K562 (cell line): Measurements from ENCODE around the gene SRPRA. TPM values are rescaled to one million over a fixed set of nuclear protein-coding genes. Genes with fewer than 3 reads are reported as not detected.

Experiments
- ATAC-seq: fragments of 200-7000 bp; cut with Tn5 transposase; 3 replicates; pipeline ENCODE4 v1.9.1; 2020; ENCODE audit warnings: moderate library complexity
- BruUV-seq: library from RNA; stranded (reverse); fragments of 400-500 nt; replicated peaks from 2 replicates; lab custom pipeline; 2021; lab: Mats Ljungman, UMichigan
- CTCF ChIA-PET: fragments of 300-600 bp; formaldehyde crosslinking; extraction: SDS; loops from one replicate; lab custom pipeline; 2021; ENCODE audit warnings: low intra/inter-chr PET ratio; lab: Yijun Ruan, JAX
- POLR2A ChIA-PET: fragments of 300-600, 350-650 bp; sonication (Branson Sonifier 250); formaldehyde crosslinking; extraction: SDS; loops from one replicate; lab custom pipeline; 2021; ENCODE audit warnings: antibody characterized with exemption, inconsistent platforms; lab: Yijun Ruan, JAX
- DNase-seq, 4 experiments: peaks; one replicate each; pipeline versions ENCODE4 v3.0.0 to v3.0.0-alpha.2; 2011 to 2018; ENCODE audit warnings: low spot score in 3 of 4, mixed read lengths in 3 of 4; ENCODE audit errors: extremely low read depth in 1 of 4
- FAIRE-seq: peaks from 2 replicates; lab custom pipeline; 2011; peaks lifted over from hg19 to GRCh38; lab: Jason Lieb, UNC
- H2AFZ ChIP-seq: 2 replicates; pipeline ENCODE4 v1.6.0; 2011; ENCODE audit warnings: low read depth, low read length, control low read depth, inconsistent platforms
- H3K27ac ChIP-seq: fragments of 200-600 bp; 3 replicates; pipeline ENCODE4 v1.8.0; 2011; ENCODE audit warnings: low read depth, mild to moderate bottlenecking, control low read depth, inconsistent platforms, low read length, moderate library complexity, mixed read lengths; ENCODE audit errors: extremely low read depth
- H3K27me3 ChIP-seq, 2 experiments: fragments of 300-600 bp in 1 of 2; 2 replicates in 1 of 2; 3 replicates in 1 of 2; pipeline versions ENCODE4 v1.6.0 to v1.8.0; 2011; ENCODE audit warnings: inconsistent platforms in 2 of 2, low read length in 2 of 2, mild to moderate bottlenecking in 1 of 2, mixed read lengths in 1 of 2, moderate library complexity in 1 of 2; ENCODE audit not compliant: control insufficient read depth in 2 of 2, insufficient read depth in 2 of 2
- H3K36me3 ChIP-seq: fragments of 300-600 bp; 3 replicates; pipeline ENCODE4 v1.8.0; 2011; ENCODE audit warnings: mild to moderate bottlenecking, low read length, inconsistent platforms; ENCODE audit not compliant: control insufficient read depth, insufficient read depth
- H3K4me1 ChIP-seq, 2 experiments: fragments of 200-600 bp in 1 of 2; replicated peaks in 1 of 2; 2 replicates in 1 of 2; 3 replicates in 1 of 2; pipeline versions ENCODE4 v1.5.1 to v1.8.0; 2011; ENCODE audit warnings: inconsistent platforms in 2 of 2, low read length in 2 of 2, mild to moderate bottlenecking in 1 of 2, mixed read lengths in 1 of 2, moderate library complexity in 1 of 2; ENCODE audit not compliant: control insufficient read depth in 2 of 2, insufficient read depth in 2 of 2
- H3K4me2 ChIP-seq: 2 replicates; pipeline ENCODE4 v1.6.1; 2011; ENCODE audit warnings: low read length, control low read depth, inconsistent platforms, mixed read lengths; ENCODE audit not compliant: insufficient read depth
- H3K4me3 ChIP-seq: fragments of 200-600 bp; sonication (generic), shearing (Covaris generic); 2 replicates; pipeline ENCODE4 v1.5.1; 2016; ENCODE audit warnings: control low read depth, inconsistent platforms
- H3K79me2 ChIP-seq: fragments of 200-600 bp; 3 replicates; pipeline ENCODE4 v1.8.0; 2011; ENCODE audit warnings: low read length, inconsistent platforms; ENCODE audit not compliant: control insufficient read depth, insufficient read depth
- H3K9ac ChIP-seq, 2 experiments: 2 replicates each; pipeline versions ENCODE4 v1.6.0 to v1.6.1; 2011; ENCODE audit warnings: low read depth in 2 of 2, low read length in 2 of 2, control low read depth in 1 of 2, inconsistent platforms in 1 of 2, mild to moderate bottlenecking in 1 of 2, mixed read lengths in 1 of 2; ENCODE audit not compliant: insufficient read depth in 1 of 2
- H3K9me1 ChIP-seq: one replicate; pipeline ENCODE4 v1.6.0; 2011; ENCODE audit warnings: inconsistent platforms, mild to moderate bottlenecking, low read length, moderate library complexity; ENCODE audit not compliant: control insufficient read depth, insufficient read depth
- H3K9me3 ChIP-seq: replicated peaks from 2 replicates; pipeline ENCODE4 v1.5.1; 2011; ENCODE audit warnings: low read depth, low read length, inconsistent platforms; ENCODE audit not compliant: control insufficient read depth, insufficient read depth
- H4K20me1 ChIP-seq: replicated peaks from 2 replicates; pipeline ENCODE4 v1.6.1; 2011; ENCODE audit warnings: low read length, inconsistent platforms, mixed read lengths; ENCODE audit not compliant: control insufficient read depth, insufficient read depth
- CBX5 ChIP-seq: IDR thresholded peaks from 2 replicates; pipeline ENCODE4 v1.6.1; 2014; ENCODE audit warnings: low read depth, borderline replicate concordance
- MCM2 ChIP-seq: fragments of 450-650 bp; IDR thresholded peaks from 2 replicates; pipeline ENCODE4 v1.6.1; 2017; ENCODE audit warnings: low read depth, mild to moderate bottlenecking
- ZFX ChIP-seq: sonication (generic); formaldehyde crosslinking; IDR thresholded peaks from 2 replicates; pipeline ENCODE4 v1.8.0; 2022; ENCODE audit warnings: mild to moderate bottlenecking, missing genetic modification reagents, moderate library complexity
- ZNF217 ChIP-seq: sonication (generic); formaldehyde crosslinking; IDR thresholded peaks from 2 replicates; pipeline ENCODE4 v1.8.0; 2022; ENCODE audit warnings: mild to moderate bottlenecking, missing genetic modification reagents
- ZNF589 ChIP-seq: fragments of 200-800 bp; sonication (Bioruptor generic); IDR thresholded peaks from 2 replicates; pipeline ENCODE4 v1.6.1; 2016; ENCODE audit warnings: low read depth, missing genetic modification characterization, missing compliant biosample characterization
- WGBS: fragments of 100-300 bp; shearing (Covaris generic); methylation state at CpG from one replicate; pipeline ENCODE4 v1.1.6; 2016; ENCODE audit warnings: low coverage, mixed read lengths; ENCODE audit not compliant: insufficient coverage; ENCODE audit errors: missing lambda C conversion rate; 5-methylcytosine and 5-hydroxymethylcytosine counted together
- in situ Hi-C: fragments of 300-500 bp; cut with MboI; formaldehyde crosslinking; loops from 4 replicates; pipeline ENCODE4 v1.15.0; 2018; ENCODE audit warnings: inconsistent platforms, mixed read lengths
- intact Hi-C: fragments of 100-400 bp; cut with micrococcal nuclease; formaldehyde crosslinking; loops from 2 replicates; pipeline ENCODE4 v1.14.2; 2022
- polyA plus RNA-seq, 8 experiments: library from polyadenylated mRNA; depleted of rRNA in 4 of 8; stranded (reverse) in 5 of 8; unstranded in 3 of 8; fragments of >200 nt; fragmentation: Nextera tagmentation in 2 of 8; fragmentation: Illumina TruSeq in 1 of 8; extraction: Ambion mirVana in 2 of 8; extraction: Trizol in 1 of 8; gene quantifications; 2 replicates each; pipeline versions ENCODE4 v1.2.1 to v1.2.3, GENCODE V29; 2011 to 2014; ENCODE audit warnings: inconsistent platforms in 1 of 8, missing spikeins in 1 of 8
- total RNA-seq, 7 experiments: library from RNA; depleted of rRNA in 6 of 7; stranded (reverse); fragments of >200 nt in 6 of 7; fragmentation: Illumina TruSeq in 2 of 7; extraction: Trizol in 2 of 7; gene quantifications; 2 replicates each; pipeline versions ENCODE4 v1.2.1 to v1.2.3, GENCODE V29; 2011 to 2021; ENCODE audit warnings: low replicate concordance in 1 of 7
- TF ChIP-seq, protein P1 (sequence below): IDR thresholded peaks from 2 replicates; pipeline ENCODE4 v1.6.1; 2016; ENCODE audit warnings: missing genetic modification characterization, missing compliant biosample characterization
- TF ChIP-seq, protein P2 (sequence below): sonication (generic); formaldehyde crosslinking; IDR thresholded peaks from 2 replicates; pipeline ENCODE4 v1.8.1; 2023; ENCODE audit warnings: mild to moderate bottlenecking, missing genetic modification reagents
- TF ChIP-seq, protein P3 (sequence below): fragments of 450-650 bp; IDR thresholded peaks from 2 replicates; pipeline ENCODE4 v1.6.1; 2014; ENCODE audit warnings: low read depth, mild to moderate bottlenecking, moderate library complexity, borderline replicate concordance
- TF ChIP-seq, protein P4 (sequence below), 3 experiments: fragments of 200-800 bp in 1 of 3; sonication (Bioruptor generic) in 1 of 3; sonication (generic) in 1 of 3; formaldehyde crosslinking in 1 of 3; IDR thresholded peaks; 2 replicates each; pipeline versions ENCODE4 v1.6.1 to v1.8.0; 2016 to 2022; ENCODE audit warnings: mild to moderate bottlenecking in 2 of 3, missing compliant biosample characterization in 2 of 3, missing genetic modification characterization in 2 of 3, missing genetic modification reagents in 1 of 3
- TF ChIP-seq, protein P5 (sequence below): sonication (generic); formaldehyde crosslinking; IDR thresholded peaks from 2 replicates; pipeline ENCODE4 v1.8.1; 2023; ENCODE audit warnings: mild to moderate bottlenecking, missing genetic modification reagents

Gene SRPRA
- total and polyA plus RNA-seq, 9 of the 15 experiments (the other 6 are each of a cell fraction or from before 2014, with no cell fraction given): 33.5 to 124 (median 80.0) TPM

DNA sequence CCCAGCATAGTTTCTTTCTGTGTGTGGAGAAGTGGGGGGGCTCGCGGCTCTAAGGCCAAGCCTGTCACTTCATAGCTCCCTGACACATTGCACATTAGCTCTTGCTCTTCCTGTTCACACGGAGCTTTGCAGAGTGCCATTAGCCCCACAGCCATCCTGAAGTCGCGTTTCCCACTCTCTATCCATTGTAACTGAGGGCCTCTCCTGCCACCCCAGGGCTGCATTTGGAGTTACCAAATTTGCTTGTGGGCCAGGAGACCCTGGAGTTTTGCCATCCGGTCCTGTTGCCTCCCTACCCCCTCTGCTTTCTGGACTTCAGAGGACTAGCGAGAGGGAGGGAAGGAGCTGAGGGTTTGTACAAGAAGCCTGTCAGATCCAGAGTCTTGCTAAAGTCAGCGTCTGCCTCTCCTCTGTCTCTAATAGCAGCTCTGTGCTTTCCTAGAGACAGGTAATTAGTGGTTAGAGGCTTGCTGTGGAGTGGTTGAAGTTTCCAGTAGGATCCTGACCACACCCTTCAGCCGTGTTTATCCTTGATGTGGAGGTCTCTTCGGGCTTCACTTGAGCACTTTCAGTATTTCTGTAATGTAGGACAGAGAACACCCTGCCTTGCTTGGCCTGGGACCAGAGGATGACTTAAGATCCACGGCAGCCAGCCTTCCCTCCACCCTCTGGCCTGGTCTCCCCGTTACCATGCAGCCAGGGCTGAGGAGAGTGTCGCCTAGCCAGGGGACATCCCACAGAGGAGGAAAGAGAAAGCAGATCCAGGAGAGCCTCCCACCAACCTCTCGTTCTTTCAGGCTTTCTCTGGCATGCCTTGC, 49.3 kb upstream of the SRPRA start:
- POLR2A ChIA-PET: interaction anchor here (1.5 kb wide), 2 partner anchors 10 to 102 kb away, joined by 3 to 5 read pairs; no protein-coding TSS in a partner anchor
- intact Hi-C loops: no loop called here
- Histone ChIP-seq H3K9me3 (no peaks in the 10 kb centered on the region), H3K27me3 (no peaks in the 10 kb centered on the region), H3K4me2 (no peak overlapping the region), H3K4me1 (no peaks in the 10 kb centered on the region; a peak in 2 of 5 replicates), H3K79me2 (no peaks in the 10 kb centered on the region), H3K9me1 (no peaks in the 10 kb centered on the region), H3K36me3 (no peaks in the 10 kb centered on the region), H3K9ac (0 out of 4 replicates have a peak overlapping the region, but pooled peaks of 1 of the 2 experiments have one; percentile 3), H3K4me3 (no peak overlapping the region), H2AFZ (no peak overlapping the region), H3K27ac (no peak overlapping the region), H4K20me1 (peaks cover 3% of the 10 kb centered on the region; the same call in 1 of the 2 replicates)
- DNase-seq (no peak), FAIRE-seq (no peak), ATAC-seq (peak; percentile 30; the same call in 2 of the 3 replicates)
- in situ Hi-C loops: loop anchor here (25.0 kb wide), 2 partner anchors 94 to 669 kb away; no protein-coding TSS in a partner anchor
- BruUV-seq: no TSS peak
- WGBS: 63% methylated on average over 14 of the region's 14 CpGs
- CTCF ChIA-PET: no interaction called here
- TF ChIP-seq ZFX (CRISPR knock-in tag): no peak
- TF ChIP-seq, protein P1, sequence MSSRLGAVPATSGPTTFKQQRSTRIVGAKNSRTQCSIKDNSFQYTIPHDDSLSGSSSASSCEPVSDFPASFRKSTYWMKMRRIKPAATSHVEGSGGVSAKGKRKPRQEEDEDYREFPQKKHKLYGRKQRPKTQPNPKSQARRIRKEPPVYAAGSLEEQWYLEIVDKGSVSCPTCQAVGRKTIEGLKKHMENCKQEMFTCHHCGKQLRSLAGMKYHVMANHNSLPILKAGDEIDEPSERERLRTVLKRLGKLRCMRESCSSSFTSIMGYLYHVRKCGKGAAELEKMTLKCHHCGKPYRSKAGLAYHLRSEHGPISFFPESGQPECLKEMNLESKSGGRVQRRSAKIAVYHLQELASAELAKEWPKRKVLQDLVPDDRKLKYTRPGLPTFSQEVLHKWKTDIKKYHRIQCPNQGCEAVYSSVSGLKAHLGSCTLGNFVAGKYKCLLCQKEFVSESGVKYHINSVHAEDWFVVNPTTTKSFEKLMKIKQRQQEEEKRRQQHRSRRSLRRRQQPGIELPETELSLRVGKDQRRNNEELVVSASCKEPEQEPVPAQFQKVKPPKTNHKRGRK (tag): no peak
- TF ChIP-seq, protein P2, sequence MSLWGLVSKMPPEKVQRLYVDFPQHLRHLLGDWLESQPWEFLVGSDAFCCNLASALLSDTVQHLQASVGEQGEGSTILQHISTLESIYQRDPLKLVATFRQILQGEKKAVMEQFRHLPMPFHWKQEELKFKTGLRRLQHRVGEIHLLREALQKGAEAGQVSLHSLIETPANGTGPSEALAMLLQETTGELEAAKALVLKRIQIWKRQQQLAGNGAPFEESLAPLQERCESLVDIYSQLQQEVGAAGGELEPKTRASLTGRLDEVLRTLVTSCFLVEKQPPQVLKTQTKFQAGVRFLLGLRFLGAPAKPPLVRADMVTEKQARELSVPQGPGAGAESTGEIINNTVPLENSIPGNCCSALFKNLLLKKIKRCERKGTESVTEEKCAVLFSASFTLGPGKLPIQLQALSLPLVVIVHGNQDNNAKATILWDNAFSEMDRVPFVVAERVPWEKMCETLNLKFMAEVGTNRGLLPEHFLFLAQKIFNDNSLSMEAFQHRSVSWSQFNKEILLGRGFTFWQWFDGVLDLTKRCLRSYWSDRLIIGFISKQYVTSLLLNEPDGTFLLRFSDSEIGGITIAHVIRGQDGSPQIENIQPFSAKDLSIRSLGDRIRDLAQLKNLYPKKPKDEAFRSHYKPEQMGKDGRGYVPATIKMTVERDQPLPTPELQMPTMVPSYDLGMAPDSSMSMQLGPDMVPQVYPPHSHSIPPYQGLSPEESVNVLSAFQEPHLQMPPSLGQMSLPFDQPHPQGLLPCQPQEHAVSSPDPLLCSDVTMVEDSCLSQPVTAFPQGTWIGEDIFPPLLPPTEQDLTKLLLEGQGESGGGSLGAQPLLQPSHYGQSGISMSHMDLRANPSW (CRISPR knock-in tag): no peak
- TF ChIP-seq, protein P3, sequence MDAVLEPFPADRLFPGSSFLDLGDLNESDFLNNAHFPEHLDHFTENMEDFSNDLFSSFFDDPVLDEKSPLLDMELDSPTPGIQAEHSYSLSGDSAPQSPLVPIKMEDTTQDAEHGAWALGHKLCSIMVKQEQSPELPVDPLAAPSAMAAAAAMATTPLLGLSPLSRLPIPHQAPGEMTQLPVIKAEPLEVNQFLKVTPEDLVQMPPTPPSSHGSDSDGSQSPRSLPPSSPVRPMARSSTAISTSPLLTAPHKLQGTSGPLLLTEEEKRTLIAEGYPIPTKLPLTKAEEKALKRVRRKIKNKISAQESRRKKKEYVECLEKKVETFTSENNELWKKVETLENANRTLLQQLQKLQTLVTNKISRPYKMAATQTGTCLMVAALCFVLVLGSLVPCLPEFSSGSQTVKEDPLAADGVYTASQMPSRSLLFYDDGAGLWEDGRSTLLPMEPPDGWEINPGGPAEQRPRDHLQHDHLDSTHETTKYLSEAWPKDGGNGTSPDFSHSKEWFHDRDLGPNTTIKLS: no peak
- TF ChIP-seq, protein P4, sequence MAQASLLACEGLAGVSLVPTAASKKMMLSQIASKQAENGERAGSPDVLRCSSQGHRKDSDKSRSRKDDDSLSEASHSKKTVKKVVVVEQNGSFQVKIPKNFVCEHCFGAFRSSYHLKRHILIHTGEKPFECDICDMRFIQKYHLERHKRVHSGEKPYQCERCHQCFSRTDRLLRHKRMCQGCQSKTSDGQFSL (CRISPR knock-in tag; IDR thresholded peaks at IDR 0.05): 0 out of 2 replicates have a peak, but pooled peaks have one; percentile 20
- TF ChIP-seq, protein P4 (tag; IDR thresholded peaks at IDR 0.05): no peak
- no peak for TF ChIP-seq MCM2
- no peak for TF ChIP-seq CBX5
- TF ChIP-seq ZNF217 (CRISPR knock-in tag): no peak
- no peak for TF ChIP-seq ZNF589 (CRISPR knock-in tag)
- TF ChIP-seq, protein P5, sequence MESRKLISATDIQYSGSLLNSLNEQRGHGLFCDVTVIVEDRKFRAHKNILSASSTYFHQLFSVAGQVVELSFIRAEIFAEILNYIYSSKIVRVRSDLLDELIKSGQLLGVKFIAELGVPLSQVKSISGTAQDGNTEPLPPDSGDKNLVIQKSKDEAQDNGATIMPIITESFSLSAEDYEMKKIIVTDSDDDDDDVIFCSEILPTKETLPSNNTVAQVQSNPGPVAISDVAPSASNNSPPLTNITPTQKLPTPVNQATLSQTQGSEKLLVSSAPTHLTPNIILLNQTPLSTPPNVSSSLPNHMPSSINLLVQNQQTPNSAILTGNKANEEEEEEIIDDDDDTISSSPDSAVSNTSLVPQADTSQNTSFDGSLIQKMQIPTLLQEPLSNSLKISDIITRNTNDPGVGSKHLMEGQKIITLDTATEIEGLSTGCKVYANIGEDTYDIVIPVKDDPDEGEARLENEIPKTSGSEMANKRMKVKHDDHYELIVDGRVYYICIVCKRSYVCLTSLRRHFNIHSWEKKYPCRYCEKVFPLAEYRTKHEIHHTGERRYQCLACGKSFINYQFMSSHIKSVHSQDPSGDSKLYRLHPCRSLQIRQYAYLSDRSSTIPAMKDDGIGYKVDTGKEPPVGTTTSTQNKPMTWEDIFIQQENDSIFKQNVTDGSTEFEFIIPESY (CRISPR knock-in tag): peak; percentile 36; the same call in 1 of the 2 replicates
